Renal pelvis (tissue), 4 donors: ENCODE results near the gene ARSK. TPM values are rescaled to one million over a fixed set of nuclear protein-coding genes. Genes with fewer than 3 reads are reported as not detected.

Source experiments
- DNase-seq: peaks from one replicate; pipeline ENCODE4 v3.0.0-alpha.2; 2013
- polyA plus RNA-seq, 3 donors: library from polyadenylated mRNA; unstranded; fragments of 120-200 nt; gene quantifications; one replicate each; pipeline ENCODE4 v1.2.1, GENCODE V29; 2013; ENCODE audit not compliant: insufficient read length in 3 of 3

ARSK gene
- polyA plus RNA-seq, 3 donors: 10.6 to 13.6 (median 11.7) TPM

DNA sequence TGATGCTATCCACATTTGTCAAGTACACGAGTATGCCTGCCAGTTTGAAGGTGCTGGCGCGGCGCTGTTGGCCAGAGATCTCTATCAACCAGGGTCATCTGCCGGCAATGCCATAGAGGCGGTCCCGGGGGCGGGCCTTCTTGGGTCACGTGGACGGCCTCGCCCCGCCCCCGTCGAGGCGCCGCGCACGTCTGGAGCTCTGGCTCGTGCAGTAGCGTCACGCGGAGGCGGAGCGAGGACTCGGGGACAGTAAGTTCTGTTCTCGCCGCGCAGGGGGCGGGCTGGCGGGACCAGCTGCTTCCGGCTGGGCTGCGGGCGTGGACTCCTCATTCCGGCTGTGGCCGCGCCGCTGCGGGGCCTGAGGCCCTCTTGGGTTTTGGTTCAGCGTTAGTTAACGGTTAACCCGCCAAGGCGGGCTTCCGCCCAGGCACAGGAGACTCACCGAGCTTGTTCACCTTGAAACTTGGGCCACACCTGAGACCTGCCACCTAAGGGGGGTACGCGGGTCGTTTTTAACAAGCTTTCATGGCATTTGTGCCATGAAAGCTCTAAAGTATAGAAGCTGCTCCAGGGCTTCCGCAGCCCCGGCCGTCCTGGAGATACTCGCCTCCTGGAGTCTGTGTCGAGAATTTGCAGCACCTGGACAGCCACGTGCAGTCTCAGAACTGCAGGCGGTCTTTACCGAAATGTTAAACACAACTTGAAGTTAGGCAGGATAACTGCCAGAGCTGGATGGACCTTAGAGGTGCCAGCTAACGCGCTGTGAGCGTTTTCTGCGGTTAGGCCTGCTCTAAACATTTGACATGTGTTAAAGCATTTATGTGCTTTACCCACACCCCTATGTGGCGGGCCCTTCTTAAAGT, 91.9 kb downstream of the ARSK start, which contains the start of gene RFESD:
TSS of gene RFESD (plus strand) at position 209 of the 863 bp plus-strand sequence. CDS start 5,495 bp downstream, outside the sequence.
- peak; percentile 96 for DNase-seq

- DNase-seq: no peak
Observed at GRCh38 chr5:95647886-95648860, 93.3 kb downstream of the ARSK start.

- DNase-seq: no peak
Observed at GRCh38 chr5:95649274-95649673, 94.4 kb downstream of the ARSK start.

- no peak for DNase-seq
Observed at GRCh38 chr5:95649842-95650620, 95.1 kb downstream of the ARSK start.

DNA sequence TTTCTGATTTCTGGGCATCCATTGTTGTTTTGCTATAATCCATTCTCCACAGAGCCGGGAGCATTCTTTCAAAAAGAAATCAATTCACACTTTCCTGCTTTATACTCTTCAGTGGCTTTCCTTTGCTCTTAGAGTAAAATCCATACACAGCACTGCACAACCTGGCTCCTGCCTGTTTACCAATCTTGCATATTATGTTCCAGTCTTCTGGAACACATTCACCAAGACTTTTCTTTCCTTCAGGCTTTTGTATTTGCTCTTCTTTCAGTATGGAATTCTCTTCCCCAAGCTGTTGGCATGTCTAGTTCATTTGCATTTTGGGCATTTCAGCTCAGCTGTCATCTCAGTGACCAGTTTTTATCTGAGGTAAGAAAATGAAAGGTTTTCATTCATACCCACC, 97.9 kb downstream of the ARSK start:
- DNase-seq: no peak

- DNase-seq: no peak
Observed at GRCh38 chr5:95654196-95654595, 99.3 kb downstream of the ARSK start.

Other genes with a start within 250 kb of the ARSK start
- gene FAM81B, start 163.7 kb upstream of the ARSK start, polyA plus RNA-seq: 1 to 10 TPM; 3.0 to 5.9 (median 5.4) TPM
- gene SKIC3, start 124 bp upstream of the ARSK start, polyA plus RNA-seq: 10 to 100 TPM; 77.2 to 99.0 (median 90.3) TPM
- gene GPR150, start 65.0 kb downstream of the ARSK start, polyA plus RNA-seq: not detected
- gene RFESD, start 91.7 kb downstream of the ARSK start, polyA plus RNA-seq: 1 to 10 TPM; 3.6 to 5.6 (median 4.6) TPM
- 1 to 10 TPM; 1.0 to 2.4 (median 1.4) TPM for gene SPATA9, start 127.9 kb downstream of the ARSK start, polyA plus RNA-seq
- gene RHOBTB3, start 176.2 kb downstream of the ARSK start, polyA plus RNA-seq: 10 to 100 TPM; 61.3 to 80.2 (median 69.9) TPM